Left ventricle myocardium inferior (tissue), 1 donor: ENCODE results near the gene PPP6R3. TPM values are rescaled to one million over a fixed set of nuclear protein-coding genes. Genes with fewer than 3 reads are reported as not detected.

Source experiments
- DNase-seq: peaks from one replicate; pipeline ENCODE4 v3.0.0-alpha.2; 2020
- H3K27ac ChIP-seq: fragments of 200-600 bp; replicated peaks from 2 replicates; pipeline ENCODE4 v1.8.0; 2021
- H3K27me3 ChIP-seq: fragments of 200-600 bp; 2 replicates; pipeline ENCODE4 v1.8.0; 2021; ENCODE audit warnings: low read depth
- H3K36me3 ChIP-seq: fragments of 200-600 bp; 2 replicates; pipeline ENCODE4 v1.8.0; 2021
- H3K4me1 ChIP-seq: fragments of 200-600 bp; 2 replicates; pipeline ENCODE4 v1.8.0; 2021
- H3K4me3 ChIP-seq: fragments of 200-600 bp; 2 replicates; pipeline ENCODE4 v1.8.0; 2021; ENCODE audit warnings: mild to moderate bottlenecking, moderate library complexity
- H3K9me3 ChIP-seq: fragments of 200-600 bp; replicated peaks from 2 replicates; pipeline ENCODE4 v1.8.0; 2021
- intact Hi-C: fragments of 100-400 bp; cut with micrococcal nuclease; formaldehyde crosslinking; loops from one replicate; pipeline ENCODE4 v1.11.0; 2022
- total RNA-seq: library from RNA; stranded (reverse); fragmentation: NEBNext Ultra II Directional; extraction: Animal tissue kit (Norgen Biotek cat#: 25700); gene quantifications from one replicate; pipeline ENCODE4 v1.2.1, GENCODE V29; 2021
- TF ChIP-seq, protein P1 (sequence below): fragments of 200-600 bp; IDR thresholded peaks from 2 replicates; pipeline ENCODE4 v1.8.0; 2021; ENCODE audit warnings: antibody characterized with exemption, mild to moderate bottlenecking, borderline replicate concordance
- donor health status: DM: no; HTN: yes; CAD: no; lungs with severe emphysema.

Gene PPP6R3
- total RNA-seq, 1 donor from 2014 or later, result 78.8 TPM

DNA sequence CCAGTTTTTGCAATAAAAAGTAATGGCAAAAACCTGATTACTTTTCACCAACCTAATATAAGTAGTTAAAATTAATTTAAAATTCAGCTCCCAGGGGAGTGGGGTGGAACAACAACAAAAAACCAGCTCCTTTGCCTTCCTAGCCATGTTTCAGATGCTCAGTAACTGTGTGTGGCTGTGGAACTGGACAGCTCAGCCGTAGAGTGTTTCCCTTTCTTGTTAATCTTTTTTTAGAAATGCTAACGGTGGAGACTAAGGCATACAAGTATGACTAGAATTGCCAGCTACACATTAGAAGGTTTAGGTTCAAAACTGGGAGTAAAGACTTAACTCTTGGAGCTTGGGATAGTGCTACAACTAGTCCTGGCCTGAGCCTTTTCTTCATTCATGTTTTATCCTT, 45.0 kb downstream of the PPP6R3 start:
- no peaks in the 10 kb centered on the region for H3K9me3 ChIP-seq
- no peak overlapping the region for H3K4me3 ChIP-seq
- no peaks in the 10 kb centered on the region for H3K27me3 ChIP-seq
- H3K4me1 ChIP-seq, result peaks cover 100% of the 10 kb centered on the region
- H3K27ac ChIP-seq, result peak overlapping the region; percentile 20
- intact Hi-C loops, result no loop called here
- DNase-seq, result no peak
- TF ChIP-seq, protein P1, sequence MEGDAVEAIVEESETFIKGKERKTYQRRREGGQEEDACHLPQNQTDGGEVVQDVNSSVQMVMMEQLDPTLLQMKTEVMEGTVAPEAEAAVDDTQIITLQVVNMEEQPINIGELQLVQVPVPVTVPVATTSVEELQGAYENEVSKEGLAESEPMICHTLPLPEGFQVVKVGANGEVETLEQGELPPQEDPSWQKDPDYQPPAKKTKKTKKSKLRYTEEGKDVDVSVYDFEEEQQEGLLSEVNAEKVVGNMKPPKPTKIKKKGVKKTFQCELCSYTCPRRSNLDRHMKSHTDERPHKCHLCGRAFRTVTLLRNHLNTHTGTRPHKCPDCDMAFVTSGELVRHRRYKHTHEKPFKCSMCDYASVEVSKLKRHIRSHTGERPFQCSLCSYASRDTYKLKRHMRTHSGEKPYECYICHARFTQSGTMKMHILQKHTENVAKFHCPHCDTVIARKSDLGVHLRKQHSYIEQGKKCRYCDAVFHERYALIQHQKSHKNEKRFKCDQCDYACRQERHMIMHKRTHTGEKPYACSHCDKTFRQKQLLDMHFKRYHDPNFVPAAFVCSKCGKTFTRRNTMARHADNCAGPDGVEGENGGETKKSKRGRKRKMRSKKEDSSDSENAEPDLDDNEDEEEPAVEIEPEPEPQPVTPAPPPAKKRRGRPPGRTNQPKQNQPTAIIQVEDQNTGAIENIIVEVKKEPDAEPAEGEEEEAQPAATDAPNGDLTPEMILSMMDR, result no peak
- no peaks in the 10 kb centered on the region for H3K36me3 ChIP-seq

DNA sequence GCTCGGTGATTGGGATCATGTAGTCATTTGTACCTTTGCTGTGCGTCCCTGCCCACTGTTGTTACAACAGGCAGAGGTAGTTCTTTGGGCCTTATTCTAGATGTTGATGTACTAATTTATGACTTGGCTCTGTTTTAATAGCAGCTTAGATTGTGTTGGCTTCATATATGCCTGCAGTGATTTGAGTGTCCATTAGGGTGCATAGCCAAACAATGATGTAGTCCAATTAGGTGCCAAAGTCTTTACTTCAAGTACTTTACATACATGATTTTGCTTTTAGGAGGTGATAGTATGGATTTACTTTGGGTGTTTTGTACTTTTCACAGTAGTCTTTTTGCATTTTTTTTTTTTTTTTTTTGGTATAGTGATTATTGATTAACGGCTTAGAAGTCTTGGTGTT, 46.4 kb downstream of the PPP6R3 start:
- TF ChIP-seq, protein P1, result peak; percentile 12
- intact Hi-C loops, result no loop called here
- Histone ChIP-seq H3K27me3 (no peaks in the 10 kb centered on the region), H3K27ac (no peak overlapping the region), H3K4me3 (no peak overlapping the region), H3K9me3 (no peaks in the 10 kb centered on the region), H3K4me1 (peaks cover 100% of the 10 kb centered on the region), H3K36me3 (no peaks in the 10 kb centered on the region)
- DNase-seq, result no peak

DNA sequence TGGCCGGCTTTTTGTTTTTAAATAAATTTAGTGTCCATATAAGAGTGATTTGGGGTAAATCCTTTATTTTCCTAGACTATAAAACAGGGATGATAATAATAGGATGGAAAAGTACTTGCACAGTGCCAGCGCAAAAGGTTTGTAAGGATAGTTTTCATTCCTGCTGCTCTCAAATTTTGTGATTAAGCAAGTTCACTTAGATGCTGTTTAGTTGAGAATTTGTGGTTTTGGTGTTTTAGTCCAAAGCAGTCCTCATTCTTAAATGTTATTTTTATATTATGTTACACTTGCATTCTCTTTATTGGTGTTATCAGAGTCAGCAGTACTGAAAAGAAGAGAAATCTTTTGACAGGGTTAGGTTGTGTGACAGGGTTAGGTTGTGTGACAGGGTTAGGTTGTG, 47.9 kb downstream of the PPP6R3 start:
- H3K9me3 ChIP-seq, result no peaks in the 10 kb centered on the region
- TF ChIP-seq, protein P1, result no peak
- intact Hi-C loops, result no loop called here
- no peaks in the 10 kb centered on the region for H3K27me3 ChIP-seq
- H3K36me3 ChIP-seq, result peaks cover 3% of the 10 kb centered on the region
- DNase-seq, result no peak
- no peak overlapping the region for H3K4me3 ChIP-seq
- no peak overlapping the region for H3K27ac ChIP-seq
- H3K4me1 ChIP-seq, result peaks cover 90% of the 10 kb centered on the region

DNA sequence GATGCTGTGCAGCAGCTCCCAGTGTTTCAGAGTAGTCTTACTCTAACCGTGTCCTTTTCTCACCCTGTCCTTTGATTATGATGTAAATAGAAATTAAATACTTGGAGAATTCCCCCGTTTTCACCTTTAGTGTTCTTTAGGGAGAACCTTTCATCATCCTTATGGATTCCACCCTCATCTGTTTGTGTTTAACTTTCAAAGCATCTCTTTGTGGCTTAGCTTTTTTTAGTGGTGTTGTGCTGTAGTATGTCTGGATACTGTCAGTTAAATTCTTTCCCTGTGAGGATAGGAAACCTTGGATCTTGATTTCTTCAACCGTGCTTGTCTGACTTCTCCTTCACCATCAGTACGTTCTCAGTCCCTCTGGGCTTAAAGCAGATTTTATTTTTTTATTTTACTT, 48.5 kb downstream of the PPP6R3 start:
- Histone ChIP-seq H3K27ac (no peak overlapping the region), H3K4me1 (peaks cover 90% of the 10 kb centered on the region), H3K36me3 (peaks cover 4% of the 10 kb centered on the region), H3K4me3 (no peak overlapping the region), H3K9me3 (no peaks in the 10 kb centered on the region), H3K27me3 (no peaks in the 10 kb centered on the region)
- DNase-seq, result no peak
- TF ChIP-seq, protein P1, result no peak
- intact Hi-C loops, result no loop called here

DNA sequence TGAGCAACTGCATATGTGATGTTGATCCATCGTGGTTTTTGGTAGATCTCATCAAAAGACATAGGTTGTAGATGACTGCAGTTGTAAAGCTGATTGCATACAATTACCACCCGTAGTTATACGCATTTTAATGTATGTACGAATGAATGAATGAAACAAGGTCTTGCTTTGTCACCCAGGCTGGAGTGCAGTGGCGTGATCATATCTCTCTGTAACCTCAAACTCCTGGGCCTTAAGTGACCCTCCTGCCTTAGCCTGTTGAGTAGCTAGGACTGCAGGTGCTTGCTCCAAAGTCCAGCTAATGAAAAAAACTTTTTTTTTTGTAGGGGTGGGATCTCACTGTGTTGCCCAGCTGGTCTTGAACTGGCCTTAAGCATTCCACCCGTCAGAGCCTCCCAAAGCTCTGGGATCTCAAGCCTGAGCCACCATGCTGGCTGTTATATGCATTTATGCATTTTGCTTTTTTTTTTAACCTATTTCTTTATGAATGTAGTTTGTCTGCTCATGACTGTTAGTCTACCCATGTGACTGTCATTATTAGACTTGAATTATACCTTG, 53.5 kb downstream of the PPP6R3 start:
- Histone ChIP-seq H3K4me1 (peaks cover 72% of the 10 kb centered on the region), H3K4me3 (no peak overlapping the region), H3K36me3 (peaks cover 14% of the 10 kb centered on the region), H3K27ac (no peak overlapping the region), H3K27me3 (no peaks in the 10 kb centered on the region), H3K9me3 (no peaks in the 10 kb centered on the region)
- intact Hi-C loops, result no loop called here
- TF ChIP-seq, protein P1, result no peak
- no peak for DNase-seq
